ENCODE measurements around the gene C1orf210. TPM values are rescaled to one million over a fixed set of nuclear protein-coding genes. Genes with fewer than 3 reads are reported as not detected.

The C1orf210 gene
- total RNA-seq, 2 experiments from 2014 or later, result not detected

DNA sequence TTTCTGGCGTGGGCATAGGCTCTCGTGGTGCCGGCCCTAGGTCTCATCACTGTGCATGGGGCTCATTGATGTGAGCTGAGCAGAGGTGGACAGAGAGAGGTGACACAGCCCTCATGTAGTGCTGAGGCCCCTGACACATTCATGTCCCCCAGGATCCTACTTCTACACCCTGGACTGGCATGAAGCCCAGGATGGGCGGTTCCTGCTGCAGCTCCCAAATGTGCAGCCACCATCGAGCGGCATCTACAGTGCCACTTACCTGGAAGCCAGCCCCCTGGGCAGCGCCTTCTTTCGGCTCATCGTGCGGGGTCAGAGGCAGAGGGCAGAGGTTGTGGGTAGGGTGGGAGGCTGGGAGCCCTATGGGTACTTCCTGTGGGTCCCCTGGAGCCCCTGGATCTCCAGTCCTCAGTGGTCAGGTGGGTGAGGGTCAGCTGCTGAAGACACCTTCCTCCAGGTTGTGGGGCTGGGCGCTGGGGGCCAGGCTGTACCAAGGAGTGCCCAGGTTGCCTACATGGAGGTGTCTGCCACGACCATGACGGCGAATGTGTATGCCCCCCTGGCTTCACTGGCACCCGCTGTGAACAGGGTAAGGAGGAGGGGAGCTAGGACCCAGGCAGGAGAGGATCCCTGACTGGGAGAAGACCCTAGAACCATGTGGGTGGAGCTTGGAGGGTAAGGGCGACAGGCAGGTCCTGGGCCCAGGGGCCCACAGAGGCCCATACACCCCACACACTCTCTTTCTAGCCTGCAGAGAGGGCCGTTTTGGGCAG lies 21.5 kb upstream of the C1orf210 start:
- Mint-ChIP-seq H3K4me3 (no peak overlapping the region), H3K4me1 (ENCODE audit: low read depth) (no peaks in the 10 kb centered on the region), H3K27me3 (no peaks in the 10 kb centered on the region), H3K27ac (no peak overlapping the region), H3K9me3 (no peaks in the 10 kb centered on the region), H3K36me3 (ENCODE audit: low read depth) (no peaks in the 10 kb centered on the region)
- CTCF ChIA-PET, result no interaction called here
- ATAC-seq (ENCODE audit: poor library complexity), result no peak
- Histone ChIP-seq H3K36me3 (ENCODE audit: insufficient read depth, low read length) (no peaks in the 10 kb centered on the region), H3K4me1 (ENCODE audit: insufficient read depth, low read length) (no peaks in the 10 kb centered on the region), H3K4me3 (ENCODE audit: low read length) (no peak overlapping the region), H3K9me3 (ENCODE audit: control insufficient read depth in 1 of 2, insufficient read depth in 1 of 2, low read length in 2 of 2) (no peaks in the 10 kb centered on the region), H3K27ac (ENCODE audit: low read depth in 1 of 2, low read length in 2 of 2) (no peak overlapping the region), H3K27me3 (ENCODE audit: control insufficient read depth in 1 of 2, insufficient read depth in 2 of 2, low read length in 2 of 2) (no peaks in the 10 kb centered on the region)
- no peak for DNase-seq
- intact Hi-C loops (cut with DNase I, micrococcal nuclease), result no loop called here
- POLR2A ChIA-PET, result no interaction called here
- TF ChIP-seq, protein P1, sequence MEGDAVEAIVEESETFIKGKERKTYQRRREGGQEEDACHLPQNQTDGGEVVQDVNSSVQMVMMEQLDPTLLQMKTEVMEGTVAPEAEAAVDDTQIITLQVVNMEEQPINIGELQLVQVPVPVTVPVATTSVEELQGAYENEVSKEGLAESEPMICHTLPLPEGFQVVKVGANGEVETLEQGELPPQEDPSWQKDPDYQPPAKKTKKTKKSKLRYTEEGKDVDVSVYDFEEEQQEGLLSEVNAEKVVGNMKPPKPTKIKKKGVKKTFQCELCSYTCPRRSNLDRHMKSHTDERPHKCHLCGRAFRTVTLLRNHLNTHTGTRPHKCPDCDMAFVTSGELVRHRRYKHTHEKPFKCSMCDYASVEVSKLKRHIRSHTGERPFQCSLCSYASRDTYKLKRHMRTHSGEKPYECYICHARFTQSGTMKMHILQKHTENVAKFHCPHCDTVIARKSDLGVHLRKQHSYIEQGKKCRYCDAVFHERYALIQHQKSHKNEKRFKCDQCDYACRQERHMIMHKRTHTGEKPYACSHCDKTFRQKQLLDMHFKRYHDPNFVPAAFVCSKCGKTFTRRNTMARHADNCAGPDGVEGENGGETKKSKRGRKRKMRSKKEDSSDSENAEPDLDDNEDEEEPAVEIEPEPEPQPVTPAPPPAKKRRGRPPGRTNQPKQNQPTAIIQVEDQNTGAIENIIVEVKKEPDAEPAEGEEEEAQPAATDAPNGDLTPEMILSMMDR (IDR thresholded peaks at IDR 0.05), result no peak

DNA sequence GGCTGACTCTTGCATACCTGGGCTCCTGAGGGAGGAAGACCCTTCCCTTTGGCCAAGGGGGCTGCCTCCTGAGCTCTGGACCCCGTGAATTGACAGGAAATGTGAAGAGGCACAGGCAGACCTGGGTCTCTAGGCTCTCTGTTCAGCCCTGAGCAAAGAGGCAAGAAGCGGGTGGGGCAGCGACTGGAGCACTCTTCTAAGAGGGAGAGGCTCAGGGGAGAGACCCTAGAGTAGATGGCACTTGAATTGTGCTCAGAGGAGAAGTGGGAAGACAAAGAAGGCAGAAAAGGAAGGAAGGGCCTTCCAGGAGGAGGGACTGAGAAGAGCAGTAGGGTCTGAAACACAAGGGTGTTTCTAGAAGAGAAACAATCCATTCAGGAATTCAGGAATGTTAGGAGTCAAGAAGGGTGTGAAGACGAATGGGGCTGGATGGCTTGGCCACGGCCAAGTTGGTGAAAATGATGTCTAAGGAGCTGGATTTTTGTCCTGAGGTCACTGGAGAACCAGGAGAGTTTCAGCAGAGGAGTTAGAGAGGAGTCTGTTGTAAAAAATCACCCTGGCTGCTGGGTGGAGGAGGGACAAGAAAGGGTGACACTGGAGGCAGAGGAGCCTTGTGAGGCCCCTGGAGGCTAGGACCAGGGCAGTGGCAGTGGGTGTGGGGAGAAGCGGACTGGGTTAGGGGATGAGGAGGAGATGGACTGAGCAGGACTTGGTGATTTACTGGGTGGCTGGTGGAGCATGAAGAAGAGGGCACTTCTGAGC lies 20.7 kb upstream of the C1orf210 start:
- H3K4me1 ChIP-seq (ENCODE audit: insufficient read depth, low read length), result no peaks in the 10 kb centered on the region
- DNase-seq (no peak), ATAC-seq (ENCODE audit: poor library complexity) (no peak)
- CTCF ChIA-PET, result no interaction called here
- H3K9me3 ChIP-seq (ENCODE audit: control insufficient read depth in 1 of 2, insufficient read depth in 1 of 2, low read length in 2 of 2), result no peaks in the 10 kb centered on the region
- H3K36me3 ChIP-seq (ENCODE audit: insufficient read depth, low read length), result no peaks in the 10 kb centered on the region
- Mint-ChIP-seq H3K36me3 (ENCODE audit: low read depth) (no peaks in the 10 kb centered on the region), H3K27me3 (no peaks in the 10 kb centered on the region), H3K27ac (no peak overlapping the region), H3K4me1 (ENCODE audit: low read depth) (no peaks in the 10 kb centered on the region), H3K9me3 (no peaks in the 10 kb centered on the region), H3K4me3 (no peak overlapping the region)
- H3K4me3 ChIP-seq (ENCODE audit: low read length), result no peak overlapping the region
- no peaks in the 10 kb centered on the region for H3K27me3 ChIP-seq (ENCODE audit: control insufficient read depth in 1 of 2, insufficient read depth in 2 of 2, low read length in 2 of 2)
- TF ChIP-seq, protein P1 (IDR thresholded peaks at IDR 0.05), result no peak
- POLR2A ChIA-PET, result no interaction called here
- no peak overlapping the region for H3K27ac ChIP-seq (ENCODE audit: low read depth in 1 of 2, low read length in 2 of 2)
- intact Hi-C loops (cut with DNase I, micrococcal nuclease), result no loop called here

DNA sequence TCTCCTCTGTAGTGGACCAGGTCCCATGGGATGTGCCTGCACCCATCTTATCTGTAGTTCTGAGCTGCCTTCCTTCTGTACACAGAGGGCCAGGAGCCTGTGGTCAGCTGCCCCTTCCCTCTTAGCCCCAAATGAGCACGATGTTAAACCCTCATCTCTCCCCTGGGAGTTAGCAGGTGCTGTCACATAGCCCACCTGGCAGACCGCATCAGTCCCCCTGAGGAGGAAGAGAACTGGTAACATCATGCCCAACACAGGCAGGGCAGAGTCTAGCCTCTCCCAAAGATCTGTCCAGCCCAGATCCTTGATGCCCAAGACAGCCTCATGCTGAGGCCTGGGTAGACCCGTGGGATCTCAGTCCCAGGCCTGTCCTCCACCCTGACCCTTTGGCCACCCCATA lies 20.1 kb upstream of the C1orf210 start:
- TF ChIP-seq, protein P1 (IDR thresholded peaks at IDR 0.05), result no peak
- CTCF ChIA-PET, result no interaction called here
- intact Hi-C loops (cut with DNase I, micrococcal nuclease), result no loop called here
- no peaks in the 10 kb centered on the region for H3K27me3 Mint-ChIP-seq
- POLR2A ChIA-PET, result no interaction called here
- DNase-seq (no peak), ATAC-seq (ENCODE audit: poor library complexity) (no peak)
- no peaks in the 10 kb centered on the region for H3K36me3 Mint-ChIP-seq (ENCODE audit: low read depth)
- no peaks in the 10 kb centered on the region for H3K27me3 ChIP-seq (ENCODE audit: control insufficient read depth in 1 of 2, insufficient read depth in 2 of 2, low read length in 2 of 2)
- no peaks in the 10 kb centered on the region for H3K36me3 ChIP-seq (ENCODE audit: insufficient read depth, low read length)
- H3K4me3 Mint-ChIP-seq, result no peak overlapping the region
- no peak overlapping the region for H3K27ac ChIP-seq (ENCODE audit: low read depth in 1 of 2, low read length in 2 of 2)
- no peaks in the 10 kb centered on the region for H3K9me3 Mint-ChIP-seq
- H3K4me3 ChIP-seq (ENCODE audit: low read length), result no peak overlapping the region
- no peak overlapping the region for H3K27ac Mint-ChIP-seq
- H3K4me1 ChIP-seq (ENCODE audit: insufficient read depth, low read length), result no peaks in the 10 kb centered on the region
- no peaks in the 10 kb centered on the region for H3K9me3 ChIP-seq (ENCODE audit: control insufficient read depth in 1 of 2, insufficient read depth in 1 of 2, low read length in 2 of 2)
- no peaks in the 10 kb centered on the region for H3K4me1 Mint-ChIP-seq (ENCODE audit: low read depth)

All from CD4-positive, alpha-beta T cell (primary cell).